Activated CD4-positive, alpha-beta T cell treated with anti-CD3 and anti-CD28 coated beads, Interleukin-2, Interleukin-6, amounts not matched to agents 100 ng/mL and 50 ng/mL, durations not matched to agents 16 hours and 8 hours (primary cell): ENCODE data around the gene SKAP1.

Experiments used
- DNase-seq: peaks from one replicate; pipeline ENCODE4 v3.0.0-alpha.2; 2020

The SKAP1 gene

DNA sequence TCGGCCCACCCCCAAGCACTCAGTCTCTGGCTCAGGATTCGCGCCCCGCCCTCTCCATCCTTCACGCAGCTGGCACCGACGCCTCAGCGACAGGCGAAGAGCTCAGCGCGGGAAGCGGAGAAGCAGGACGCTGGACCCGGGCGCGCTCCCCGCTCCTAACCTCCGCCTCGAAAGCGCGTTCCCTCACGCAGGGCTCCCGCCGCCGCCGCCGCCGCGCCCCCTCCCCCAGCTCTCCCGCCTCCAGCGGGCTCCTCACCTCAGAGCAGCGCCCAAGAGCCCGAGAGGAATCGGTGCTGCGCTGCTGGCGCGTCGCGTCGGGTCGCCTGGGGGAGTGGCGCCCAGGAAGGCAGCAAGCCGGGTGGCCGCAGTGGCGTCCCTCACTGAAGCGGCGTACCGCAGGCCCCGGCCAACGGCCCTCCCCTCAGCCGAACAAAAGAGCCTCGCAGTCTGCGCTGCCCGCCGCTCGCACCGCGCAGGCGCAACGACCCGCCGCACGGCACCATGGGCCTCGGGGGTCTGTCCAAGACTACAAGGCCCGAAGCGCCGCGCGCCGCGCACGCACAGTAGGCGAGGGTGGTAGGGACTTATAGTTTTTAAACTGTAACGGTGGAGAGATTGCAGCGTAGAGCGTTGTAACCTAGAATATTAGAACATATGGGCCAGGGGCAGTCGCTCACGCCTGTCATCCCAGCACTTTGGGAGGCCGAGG lies 328.8 kb downstream of the SKAP1 start, which contains the start of gene CBX1:
Gene CBX1, minus strand, starts transcription at position 467 of the 709 bp plus-strand sequence. CDS start 24,474 bp downstream, outside the sequence.
- peak; percentile 97 for DNase-seq

DNA sequence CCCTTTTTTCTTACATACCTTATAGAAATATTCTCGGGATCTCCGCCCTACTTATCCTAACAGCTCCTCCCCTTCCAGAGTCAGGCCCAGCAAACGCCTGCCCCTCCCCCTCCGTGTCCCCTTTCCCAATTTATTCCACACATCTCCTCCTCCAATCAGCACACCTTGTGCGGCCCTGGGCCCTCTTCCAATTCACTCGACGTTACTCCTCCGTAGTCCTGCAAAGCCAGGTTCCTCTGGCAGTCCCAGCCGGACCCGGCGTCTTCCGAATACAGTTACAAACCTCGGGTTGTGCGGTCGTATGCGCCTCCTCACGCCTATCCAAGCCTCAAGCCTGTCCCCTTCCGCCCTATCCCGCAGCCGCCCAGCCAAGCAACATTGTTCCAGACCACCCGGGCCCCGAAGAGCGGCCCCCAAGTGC lies 329.4 kb downstream of the SKAP1 start:
- DNase-seq = no peak

DNA sequence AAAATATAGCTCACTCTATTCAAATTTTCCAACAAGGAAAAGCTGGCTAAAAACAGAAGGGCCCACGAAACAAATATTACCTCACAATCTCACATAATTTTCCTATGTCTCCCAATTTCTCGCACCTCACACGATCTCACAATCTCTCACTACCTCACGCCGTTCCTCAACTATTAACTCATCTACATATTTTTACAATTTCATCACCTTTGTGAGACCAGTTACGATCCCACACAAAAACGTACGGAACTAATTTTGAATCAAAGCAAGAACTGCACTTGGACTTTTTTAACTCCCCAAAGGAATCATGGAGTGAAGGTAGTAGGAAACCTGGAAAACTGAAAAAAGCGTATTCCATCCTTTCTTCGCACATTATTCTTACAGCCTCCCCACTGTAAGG lies 329.9 kb downstream of the SKAP1 start:
- DNase-seq = no peak

DNA sequence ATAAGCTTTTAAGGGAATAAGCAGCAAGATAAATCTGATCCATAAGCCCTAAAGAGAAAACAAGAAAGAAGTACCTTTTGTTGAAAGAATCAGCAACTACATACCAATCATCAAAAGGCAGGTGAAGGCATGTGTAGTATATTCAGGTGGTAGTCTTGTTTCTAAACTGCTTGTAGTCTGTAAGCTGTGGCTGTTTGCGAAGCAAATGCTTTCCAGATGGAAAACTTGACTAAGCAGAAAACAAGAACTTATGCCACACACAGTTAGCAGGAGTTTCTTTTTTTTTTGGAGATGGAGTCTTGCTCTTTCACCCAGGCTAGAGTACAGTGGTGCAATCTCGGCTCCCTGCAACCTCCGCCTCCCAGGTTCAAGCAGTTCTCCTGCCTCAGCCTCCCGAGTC lies 334.4 kb downstream of the SKAP1 start:
- no peak for DNase-seq

DNA sequence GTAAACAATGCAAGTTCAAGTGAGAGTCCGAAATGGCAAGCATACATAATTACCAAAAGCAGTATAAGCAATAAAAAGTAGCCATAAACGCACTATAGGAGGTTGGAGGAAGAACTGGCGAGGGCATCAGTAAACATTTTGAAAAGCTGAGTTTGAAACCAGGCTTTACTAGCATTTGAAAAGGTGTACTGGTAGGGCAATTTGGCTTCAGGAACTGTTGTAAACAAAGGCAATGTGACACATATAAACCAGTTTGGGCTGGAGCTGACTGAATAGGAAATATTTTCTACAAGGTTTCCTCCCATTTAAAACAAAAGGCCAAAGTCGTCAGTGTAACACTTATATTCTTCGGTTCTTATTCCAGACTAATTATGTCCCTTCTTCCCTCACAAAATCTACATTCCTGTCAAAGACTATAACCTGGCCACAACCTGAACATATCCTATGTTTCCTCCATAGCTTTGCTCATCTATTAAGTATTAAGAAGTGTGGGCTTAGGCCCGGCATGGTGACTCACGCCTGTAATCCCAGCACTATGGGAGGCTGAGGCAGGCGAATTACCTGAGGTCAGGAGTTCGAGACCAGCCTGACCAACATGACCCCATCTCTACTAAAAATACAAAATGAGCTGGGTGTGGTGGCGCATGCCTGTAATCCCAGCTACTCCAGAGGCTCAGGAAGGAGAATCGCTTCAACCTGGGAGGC lies 336.5 kb downstream of the SKAP1 start:
- DNase-seq = no peak

DNA sequence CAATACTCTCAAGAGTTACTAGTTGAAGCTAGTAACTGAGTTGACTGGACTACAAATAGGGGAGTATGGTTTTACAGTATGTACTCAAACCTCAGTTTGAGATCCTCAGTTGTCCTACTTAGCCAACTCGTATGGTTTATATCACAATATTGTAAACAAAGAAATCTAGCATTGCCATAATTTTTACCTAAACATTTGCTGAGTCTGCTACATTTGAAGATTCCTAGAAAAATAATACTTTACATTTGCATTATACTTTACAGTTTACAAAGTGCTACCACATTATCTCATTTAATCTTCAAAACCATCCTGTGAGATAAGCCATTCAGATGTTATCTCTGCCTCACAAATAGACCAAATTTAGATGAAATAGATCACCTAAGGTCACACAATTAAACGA lies 345.1 kb downstream of the SKAP1 start:
- no peak for DNase-seq
